Dendritic cell treated with granulocyte-macrophage colony-stimulating factor and Interleukin-4, amounts not matched to agents 40 ng/mL and 50 ng/mL, for 4 days (primary cell): Measurements from ENCODE around the gene USP37.

Experiments used
- H3K27ac Mint-ChIP-seq: one replicate; pipeline ENCODE4 v1.8.0; 2022; ENCODE audit warnings: mild to moderate bottlenecking, mixed read lengths
- H3K27me3 Mint-ChIP-seq: one replicate; pipeline ENCODE4 v1.8.0; 2022; ENCODE audit warnings: mild to moderate bottlenecking, mixed read lengths
- H3K36me3 Mint-ChIP-seq: one replicate; pipeline ENCODE4 v1.8.0; 2022; ENCODE audit warnings: low read depth, mixed read lengths
- H3K4me1 Mint-ChIP-seq: one replicate; pipeline ENCODE4 v1.8.0; 2022; ENCODE audit warnings: low read depth, mixed read lengths
- H3K4me3 Mint-ChIP-seq: one replicate; pipeline ENCODE4 v1.8.0; 2022; ENCODE audit warnings: mild to moderate bottlenecking, moderate library complexity, mixed read lengths
- H3K9me3 Mint-ChIP-seq: one replicate; pipeline ENCODE4 v1.8.0; 2022; ENCODE audit warnings: mixed read lengths
- intact Hi-C: fragments of 100-400 bp; cut with micrococcal nuclease; formaldehyde crosslinking; loops from one replicate; pipeline ENCODE4 v1.15.0; 2022

Gene USP37

DNA sequence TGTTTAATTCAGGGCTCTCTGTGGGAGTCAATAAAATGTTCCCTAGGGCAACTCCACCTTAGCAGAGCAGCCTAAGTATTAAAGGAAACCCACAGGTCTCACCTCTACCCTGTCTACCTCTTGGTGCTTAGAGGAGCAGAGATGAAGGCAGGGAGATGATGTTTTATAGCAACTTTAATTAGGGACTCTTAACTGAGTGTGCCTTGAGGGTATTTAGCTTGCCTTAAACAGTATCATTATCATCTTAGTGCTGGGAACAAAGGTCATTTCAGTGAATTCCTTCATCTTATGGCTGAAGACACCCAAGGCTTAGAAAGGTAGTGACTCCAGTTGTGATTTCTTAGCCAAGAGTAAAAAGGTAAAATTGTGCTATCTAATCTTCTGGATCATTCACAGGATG lies 122.5 kb downstream of the USP37 start:
- Mint-ChIP-seq H3K36me3 (peaks cover 49% of the 10 kb centered on the region), H3K4me3 (no peak overlapping the region), H3K27ac (no peak overlapping the region), H3K27me3 (no peaks in the 10 kb centered on the region), H3K9me3 (no peaks in the 10 kb centered on the region), H3K4me1 (no peaks in the 10 kb centered on the region)
- intact Hi-C loops = no loop called here

DNA sequence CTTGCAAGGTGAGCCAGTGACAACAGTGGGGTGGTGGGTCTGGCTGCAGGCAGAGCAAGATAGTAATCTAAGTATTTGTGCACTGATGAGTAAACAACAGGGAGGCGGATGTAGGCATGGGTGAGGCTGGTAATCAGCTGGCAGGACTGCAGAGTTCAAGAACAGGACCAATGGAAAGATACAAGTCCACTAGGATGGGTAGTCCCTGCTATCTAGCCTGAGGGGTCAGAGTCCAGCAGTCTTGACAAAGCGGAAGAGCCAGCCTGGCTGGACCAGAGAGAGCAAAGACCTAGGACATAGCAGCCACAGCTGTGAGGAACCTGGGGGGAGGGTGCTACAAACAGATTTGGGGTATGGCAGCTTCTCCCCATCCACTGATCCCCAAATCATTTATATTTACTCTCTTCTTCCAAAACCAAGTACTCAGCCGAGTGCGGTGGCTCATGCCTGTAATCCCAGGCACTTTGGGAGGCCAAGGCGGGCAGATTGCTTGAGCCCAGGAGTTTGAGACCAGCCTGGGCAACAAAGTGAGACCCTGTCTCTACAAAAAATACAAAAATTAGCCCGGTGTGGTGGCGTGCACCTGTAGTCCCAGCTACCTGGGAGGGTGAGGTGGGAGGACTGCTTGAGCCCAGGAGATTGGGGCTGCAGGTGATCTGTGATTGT lies 123.3 kb downstream of the USP37 start:
- H3K27me3 Mint-ChIP-seq = no peaks in the 10 kb centered on the region

DNA sequence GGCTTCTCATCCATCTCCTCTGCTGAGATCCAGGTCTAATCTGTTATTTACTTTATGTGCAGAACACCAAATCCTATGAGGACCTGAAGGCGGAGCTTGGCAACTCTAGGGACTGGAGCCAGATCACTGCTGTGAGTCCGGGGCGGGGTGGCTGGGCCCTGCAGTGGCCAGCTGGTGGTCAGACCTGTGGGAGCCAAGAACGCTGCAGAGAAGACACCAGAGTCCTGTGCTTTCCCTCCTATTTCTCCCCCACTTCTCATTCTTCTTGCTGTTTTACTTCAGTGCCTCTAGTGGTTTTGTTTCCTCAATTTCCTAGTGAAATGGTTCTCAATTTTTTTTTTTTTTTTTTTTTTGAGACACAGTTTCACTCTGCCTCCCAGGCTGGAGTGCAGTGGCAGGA lies 129.6 kb downstream of the USP37 start:
- H3K27me3 Mint-ChIP-seq = no peaks in the 10 kb centered on the region
- peak overlapping the region; percentile 5 for H3K27ac Mint-ChIP-seq
- no peaks in the 10 kb centered on the region for H3K9me3 Mint-ChIP-seq
- H3K4me3 Mint-ChIP-seq = no peak overlapping the region
- peaks cover 17% of the 10 kb centered on the region for H3K4me1 Mint-ChIP-seq
- intact Hi-C loops = no loop called here
- no peaks in the 10 kb centered on the region for H3K36me3 Mint-ChIP-seq

More for the DNA sequence above, 123.3 kb downstream of the USP37 start:
- no peak overlapping the region for H3K4me3 Mint-ChIP-seq
- no peaks in the 10 kb centered on the region for H3K4me1 Mint-ChIP-seq
- intact Hi-C loops = no loop called here
- H3K27ac Mint-ChIP-seq = no peak overlapping the region
- no peaks in the 10 kb centered on the region for H3K9me3 Mint-ChIP-seq
- peaks cover 41% of the 10 kb centered on the region for H3K36me3 Mint-ChIP-seq

GRCh38 chr2:218437969-218438368 lies 130.2 kb downstream of the USP37 start:
- intact Hi-C loops = no loop called here
- H3K4me3 Mint-ChIP-seq = no peak overlapping the region
- no peaks in the 10 kb centered on the region for H3K9me3 Mint-ChIP-seq
- peak overlapping the region; percentile 5 for H3K27ac Mint-ChIP-seq
- no peaks in the 10 kb centered on the region for H3K36me3 Mint-ChIP-seq
- peaks cover 17% of the 10 kb centered on the region for H3K4me1 Mint-ChIP-seq
- H3K27me3 Mint-ChIP-seq = no peaks in the 10 kb centered on the region

DNA sequence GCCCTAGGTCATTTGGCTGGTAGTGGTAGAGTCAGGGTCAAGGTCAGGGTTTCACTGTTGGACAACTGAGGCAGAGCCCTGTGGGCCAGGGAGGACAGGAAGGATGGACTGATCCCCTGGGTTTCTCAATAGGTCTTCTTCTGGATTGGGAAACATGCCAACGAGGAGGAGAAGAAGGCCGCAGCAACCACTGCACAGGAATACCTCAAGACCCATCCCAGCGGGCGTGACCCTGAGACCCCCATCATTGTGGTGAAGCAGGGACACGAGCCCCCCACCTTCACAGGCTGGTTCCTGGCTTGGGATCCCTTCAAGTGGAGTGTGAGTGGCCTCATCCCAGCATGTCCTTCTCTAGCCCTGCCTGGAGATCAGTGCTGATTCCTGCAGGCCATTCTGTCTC lies 131.2 kb downstream of the USP37 start:
- H3K4me3 Mint-ChIP-seq = no peak overlapping the region
- H3K4me1 Mint-ChIP-seq = peaks cover 17% of the 10 kb centered on the region
- intact Hi-C loops = no loop called here
- no peaks in the 10 kb centered on the region for H3K9me3 Mint-ChIP-seq
- no peaks in the 10 kb centered on the region for H3K36me3 Mint-ChIP-seq
- no peak overlapping the region for H3K27ac Mint-ChIP-seq
- H3K27me3 Mint-ChIP-seq = peaks cover 4% of the 10 kb centered on the region

DNA sequence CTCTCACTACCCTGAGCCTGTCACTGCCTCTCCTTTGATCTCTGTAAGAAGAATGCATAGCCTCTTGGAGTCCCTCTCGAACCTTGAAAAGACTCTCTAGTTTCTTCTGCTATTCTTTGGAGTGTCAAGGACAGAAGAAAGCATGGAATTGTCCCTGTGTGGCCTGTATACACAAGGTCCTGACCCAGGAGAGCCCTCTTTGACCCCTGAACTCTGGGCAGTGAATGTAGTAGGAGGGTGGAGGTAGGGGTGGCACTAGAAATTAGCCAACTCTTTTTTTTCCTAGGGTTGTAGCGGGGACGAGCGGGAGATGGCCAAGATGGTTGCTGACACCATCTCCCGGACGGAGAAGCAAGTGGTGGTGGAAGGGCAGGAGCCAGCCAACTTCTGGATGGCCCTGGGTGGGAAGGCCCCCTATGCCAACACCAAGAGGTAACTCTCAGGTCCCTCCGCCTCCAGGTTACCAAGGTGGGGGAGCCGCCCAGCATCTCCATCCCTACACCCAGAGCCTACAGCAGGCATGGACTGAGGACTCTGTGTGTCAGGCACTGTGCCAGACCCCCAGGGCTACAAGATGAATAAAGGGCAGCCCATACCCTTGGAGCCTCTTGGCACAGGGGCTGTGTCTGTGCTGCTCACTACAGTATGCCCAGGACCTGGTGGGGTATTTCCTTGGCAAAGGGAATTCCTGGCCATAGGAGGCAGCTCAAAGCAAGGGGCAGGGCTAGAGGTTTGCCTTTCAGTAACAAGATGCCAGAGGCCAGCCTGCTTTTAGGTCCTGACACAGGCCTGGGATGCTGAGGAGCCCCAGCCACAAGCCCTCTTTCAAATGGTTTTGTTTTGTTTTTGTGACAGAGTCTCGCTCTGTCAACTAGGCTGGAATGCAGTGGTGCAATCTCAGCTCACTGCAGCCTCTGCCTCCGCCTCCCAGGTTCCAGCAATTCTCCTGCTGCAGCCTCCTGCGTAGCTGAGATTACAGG lies 132.9 kb downstream of the USP37 start:
- intact Hi-C loops = no loop called here

GRCh38 chr2:218434456-218434855 lies 133.7 kb downstream of the USP37 start:
- intact Hi-C loops = no loop called here
- Mint-ChIP-seq H3K4me3 (no peak overlapping the region), H3K9me3 (no peaks in the 10 kb centered on the region), H3K27ac (no peak overlapping the region), H3K27me3 (peaks cover 4% of the 10 kb centered on the region), H3K4me1 (peaks cover 17% of the 10 kb centered on the region), H3K36me3 (no peaks in the 10 kb centered on the region)

More for the DNA sequence above, 132.9 kb downstream of the USP37 start:
- Mint-ChIP-seq H3K36me3 (no peaks in the 10 kb centered on the region), H3K9me3 (no peaks in the 10 kb centered on the region), H3K27me3 (peaks cover 4% of the 10 kb centered on the region), H3K4me1 (peaks cover 17% of the 10 kb centered on the region), H3K4me3 (no peak overlapping the region), H3K27ac (no peak overlapping the region)

DNA sequence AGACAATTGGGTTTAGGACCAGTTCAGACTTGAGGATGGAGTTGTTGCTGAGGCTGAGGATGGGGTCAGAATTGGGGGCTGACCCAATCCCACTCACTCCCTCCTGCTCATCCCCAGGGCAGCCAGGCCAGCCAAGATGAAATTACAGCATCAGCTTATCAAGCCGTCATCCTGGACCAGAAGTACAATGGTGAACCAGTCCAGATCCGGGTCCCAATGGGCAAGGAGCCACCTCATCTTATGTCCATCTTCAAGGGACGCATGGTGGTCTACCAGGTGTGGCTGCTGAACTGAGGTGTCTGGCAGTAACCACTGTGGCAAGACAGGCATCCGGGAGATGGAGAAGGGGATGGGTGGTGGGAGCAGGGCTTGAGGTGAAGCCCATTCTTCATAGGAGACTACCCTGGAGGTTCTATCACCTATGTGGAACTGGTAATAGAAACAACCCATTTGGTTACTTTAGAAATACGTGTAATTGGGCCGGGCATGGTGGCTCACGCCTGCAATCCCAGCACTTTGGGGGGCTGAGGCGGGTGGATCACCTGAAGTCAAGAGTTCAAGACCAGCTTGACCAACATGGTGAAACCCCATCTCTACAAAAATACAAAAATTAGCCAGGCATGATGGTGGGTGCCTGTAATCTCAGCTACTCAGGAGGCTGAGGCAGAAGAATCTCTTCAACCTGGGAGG lies 135.3 kb downstream of the USP37 start:
- H3K9me3 Mint-ChIP-seq = no peaks in the 10 kb centered on the region
- H3K4me3 Mint-ChIP-seq = no peak overlapping the region
- H3K27me3 Mint-ChIP-seq = peaks cover 7% of the 10 kb centered on the region
- peaks cover 4% of the 10 kb centered on the region for H3K4me1 Mint-ChIP-seq
- no peak overlapping the region for H3K27ac Mint-ChIP-seq
- no peaks in the 10 kb centered on the region for H3K36me3 Mint-ChIP-seq
- intact Hi-C loops = no loop called here

GRCh38 chr2:218431878-218432277 lies 136.3 kb downstream of the USP37 start:
- peaks cover 7% of the 10 kb centered on the region for H3K27me3 Mint-ChIP-seq
- H3K4me3 Mint-ChIP-seq = no peak overlapping the region
- intact Hi-C loops = no loop called here
- no peak overlapping the region for H3K27ac Mint-ChIP-seq
- H3K36me3 Mint-ChIP-seq = no peaks in the 10 kb centered on the region
- no peaks in the 10 kb centered on the region for H3K4me1 Mint-ChIP-seq
- H3K9me3 Mint-ChIP-seq = no peaks in the 10 kb centered on the region

GRCh38 chr2:218430721-218431120 lies 137.4 kb downstream of the USP37 start:
- intact Hi-C loops = no loop called here
- Mint-ChIP-seq H3K27me3 (peaks cover 7% of the 10 kb centered on the region), H3K4me3 (no peak overlapping the region), H3K9me3 (no peaks in the 10 kb centered on the region), H3K4me1 (no peaks in the 10 kb centered on the region), H3K36me3 (no peaks in the 10 kb centered on the region), H3K27ac (no peak overlapping the region)

GRCh38 chr2:218429911-218430692 lies 138.0 kb downstream of the USP37 start:
- H3K9me3 Mint-ChIP-seq = no peaks in the 10 kb centered on the region
- H3K4me1 Mint-ChIP-seq = no peaks in the 10 kb centered on the region

DNA sequence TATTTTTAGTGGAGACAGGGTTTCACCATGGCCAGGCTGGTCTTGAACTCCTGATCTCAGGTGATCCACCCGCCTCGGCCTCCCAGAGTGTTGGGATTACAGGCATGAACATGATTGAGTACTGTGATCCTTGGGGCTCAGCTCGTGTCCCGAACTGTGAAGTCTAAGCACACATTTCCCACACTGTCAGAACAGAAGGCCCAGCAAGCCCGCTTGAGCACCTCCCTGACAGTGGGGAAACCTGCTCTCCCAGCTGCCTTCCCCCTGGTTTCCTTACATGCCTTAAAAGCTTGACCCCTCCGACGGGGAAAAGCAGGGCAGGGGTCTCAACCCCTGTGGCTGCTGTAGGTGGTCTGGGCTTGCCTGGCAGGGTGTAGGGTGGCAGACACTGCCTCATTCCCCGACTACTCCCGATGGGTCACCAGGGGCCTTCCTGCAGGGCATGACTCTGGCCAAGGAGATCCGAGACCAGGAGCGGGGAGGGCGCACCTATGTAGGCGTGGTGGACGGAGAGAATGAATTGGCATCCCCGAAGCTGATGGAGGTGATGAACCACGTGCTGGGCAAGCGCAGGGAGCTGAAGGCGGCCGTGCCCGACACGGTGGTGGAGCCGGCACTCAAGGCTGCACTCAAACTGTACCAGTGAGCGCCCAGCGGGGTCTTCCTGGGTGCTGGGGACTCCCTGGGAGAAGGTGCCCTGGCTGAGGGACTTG lies 139.1 kb downstream of the USP37 start:
- intact Hi-C loops = no loop called here
- H3K27ac Mint-ChIP-seq = no peak overlapping the region
- H3K4me1 Mint-ChIP-seq = no peaks in the 10 kb centered on the region
- no peak overlapping the region for H3K4me3 Mint-ChIP-seq
- H3K27me3 Mint-ChIP-seq = peaks cover 7% of the 10 kb centered on the region
- H3K9me3 Mint-ChIP-seq = no peaks in the 10 kb centered on the region
- no peaks in the 10 kb centered on the region for H3K36me3 Mint-ChIP-seq

More at GRCh38 chr2:218429911-218430692, 138.0 kb downstream of the USP37 start:
- peaks cover 7% of the 10 kb centered on the region for H3K27me3 Mint-ChIP-seq
- intact Hi-C loops = no loop called here
- H3K36me3 Mint-ChIP-seq = no peaks in the 10 kb centered on the region
- H3K4me3 Mint-ChIP-seq = no peak overlapping the region
- H3K27ac Mint-ChIP-seq = no peak overlapping the region

DNA sequence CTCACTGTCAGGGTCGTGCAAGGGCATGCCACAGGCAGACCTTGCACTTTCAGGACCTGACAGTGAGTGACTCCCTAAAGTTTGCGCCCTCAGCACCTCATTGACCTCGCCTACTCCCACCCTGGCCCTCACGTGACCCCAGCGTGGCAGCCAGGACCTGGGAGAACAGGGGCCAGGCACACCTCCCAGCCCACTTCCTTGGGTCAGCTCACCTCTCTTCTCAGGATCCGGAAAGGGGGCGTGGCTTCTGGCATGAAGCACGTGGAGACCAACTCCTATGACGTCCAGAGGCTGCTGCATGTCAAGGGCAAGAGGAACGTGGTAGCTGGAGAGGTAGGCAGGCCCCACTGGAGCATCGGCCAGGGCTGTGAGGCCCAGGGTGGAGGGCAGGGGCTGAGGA lies 140.4 kb downstream of the USP37 start:
- intact Hi-C loops = no loop called here
- no peak overlapping the region for H3K4me3 Mint-ChIP-seq
- no peaks in the 10 kb centered on the region for H3K4me1 Mint-ChIP-seq

More for the DNA sequence above, 140.4 kb downstream of the USP37 start:
- peaks cover 7% of the 10 kb centered on the region for H3K27me3 Mint-ChIP-seq
- no peaks in the 10 kb centered on the region for H3K9me3 Mint-ChIP-seq
- no peaks in the 10 kb centered on the region for H3K36me3 Mint-ChIP-seq
- H3K27ac Mint-ChIP-seq = no peak overlapping the region
